HG03521 (cell line): ENCODE results near the gene TNFAIP2.

ENCODE experiments used
- ATAC-seq: cut with Tn5 transposase; IDR thresholded peaks from one replicate; pipeline ENCODE4 v1.9.1; 2021; ENCODE audit warnings: mild to moderate bottlenecking, moderate library complexity; ENCODE audit not compliant: unreplicated experiment

TNFAIP2 gene, protein sequence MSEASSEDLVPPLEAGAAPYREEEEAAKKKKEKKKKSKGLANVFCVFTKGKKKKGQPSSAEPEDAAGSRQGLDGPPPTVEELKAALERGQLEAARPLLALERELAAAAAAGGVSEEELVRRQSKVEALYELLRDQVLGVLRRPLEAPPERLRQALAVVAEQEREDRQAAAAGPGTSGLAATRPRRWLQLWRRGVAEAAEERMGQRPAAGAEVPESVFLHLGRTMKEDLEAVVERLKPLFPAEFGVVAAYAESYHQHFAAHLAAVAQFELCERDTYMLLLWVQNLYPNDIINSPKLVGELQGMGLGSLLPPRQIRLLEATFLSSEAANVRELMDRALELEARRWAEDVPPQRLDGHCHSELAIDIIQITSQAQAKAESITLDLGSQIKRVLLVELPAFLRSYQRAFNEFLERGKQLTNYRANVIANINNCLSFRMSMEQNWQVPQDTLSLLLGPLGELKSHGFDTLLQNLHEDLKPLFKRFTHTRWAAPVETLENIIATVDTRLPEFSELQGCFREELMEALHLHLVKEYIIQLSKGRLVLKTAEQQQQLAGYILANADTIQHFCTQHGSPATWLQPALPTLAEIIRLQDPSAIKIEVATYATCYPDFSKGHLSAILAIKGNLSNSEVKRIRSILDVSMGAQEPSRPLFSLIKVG

GRCh38 chr14:103122947-103123633 is at the start of gene TNFAIP2:
TNFAIP2 (plus strand) TSS chr14:103123461; CDS start chr14:103126458, 2,997 bp downstream.
- ATAC-seq, result no peak

DNA sequence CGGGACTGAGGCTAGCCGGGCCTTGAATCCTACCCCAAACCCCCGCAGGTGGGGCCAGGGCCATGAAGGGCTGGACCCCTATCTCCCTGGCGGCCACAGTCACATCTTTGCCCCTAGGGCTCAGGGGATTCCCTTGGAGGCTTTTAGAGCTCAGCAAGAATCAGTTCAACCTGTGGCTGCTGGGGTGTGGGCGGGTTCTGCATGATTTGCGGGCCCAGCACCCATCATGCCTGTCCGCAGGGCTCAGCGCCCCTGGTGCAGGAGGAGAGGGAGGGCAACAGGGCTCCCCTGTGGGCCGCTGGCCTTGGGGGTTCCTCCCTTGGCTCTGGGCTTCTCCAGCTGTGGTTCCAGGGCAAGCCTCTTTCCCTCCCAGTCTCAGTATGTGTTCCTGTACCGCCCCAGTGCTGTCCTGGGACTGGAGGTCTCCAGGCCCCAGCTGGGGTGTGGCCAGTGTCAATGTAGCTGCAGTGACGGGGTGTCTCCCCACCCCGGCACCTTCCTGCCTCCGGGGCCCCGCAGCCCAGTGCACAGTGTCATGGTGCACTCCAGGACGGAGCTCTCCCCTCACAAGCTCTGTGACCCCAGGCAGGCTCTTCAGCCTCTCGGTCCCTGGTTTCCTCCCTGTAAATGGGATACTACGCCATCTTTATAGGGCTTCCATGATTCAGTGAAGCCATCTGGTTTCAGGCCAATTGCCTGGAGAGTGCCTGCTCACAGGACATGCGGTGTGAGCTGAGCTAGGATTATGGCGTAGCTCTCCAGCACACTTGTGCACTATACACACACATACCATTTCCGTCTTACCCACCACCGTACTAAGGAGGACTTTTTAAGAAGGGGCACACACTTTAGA is 49.2 kb upstream of the TNFAIP2 start:
- no peak for ATAC-seq

- no peak for ATAC-seq
Measured at GRCh38 chr14:103074729-103075367, 48.4 kb upstream of the TNFAIP2 start.

DNA sequence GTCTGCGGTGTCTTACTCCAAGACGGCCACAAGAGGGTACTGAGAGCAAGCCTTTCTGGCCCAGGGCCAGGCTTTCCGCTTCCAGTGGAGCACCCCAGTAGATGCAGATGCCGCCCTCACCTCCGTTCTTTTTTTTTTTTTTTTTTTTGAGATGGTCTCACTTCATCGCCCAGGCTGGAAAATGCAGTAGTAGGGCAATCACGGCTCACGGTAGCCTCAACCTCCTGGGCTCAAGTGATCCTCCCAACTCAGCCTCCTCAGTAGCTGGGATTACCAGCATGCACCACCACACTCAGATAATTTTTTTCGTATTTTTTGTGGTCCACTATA is 44.9 kb upstream of the TNFAIP2 start:
- ATAC-seq, result peak; percentile 52

GRCh38 chr14:103078860-103079587 is 44.2 kb upstream of the TNFAIP2 start:
- ATAC-seq, result no peak

- ATAC-seq, result no peak
Measured at GRCh38 chr14:103081951-103082350, 41.3 kb upstream of the TNFAIP2 start.

DNA sequence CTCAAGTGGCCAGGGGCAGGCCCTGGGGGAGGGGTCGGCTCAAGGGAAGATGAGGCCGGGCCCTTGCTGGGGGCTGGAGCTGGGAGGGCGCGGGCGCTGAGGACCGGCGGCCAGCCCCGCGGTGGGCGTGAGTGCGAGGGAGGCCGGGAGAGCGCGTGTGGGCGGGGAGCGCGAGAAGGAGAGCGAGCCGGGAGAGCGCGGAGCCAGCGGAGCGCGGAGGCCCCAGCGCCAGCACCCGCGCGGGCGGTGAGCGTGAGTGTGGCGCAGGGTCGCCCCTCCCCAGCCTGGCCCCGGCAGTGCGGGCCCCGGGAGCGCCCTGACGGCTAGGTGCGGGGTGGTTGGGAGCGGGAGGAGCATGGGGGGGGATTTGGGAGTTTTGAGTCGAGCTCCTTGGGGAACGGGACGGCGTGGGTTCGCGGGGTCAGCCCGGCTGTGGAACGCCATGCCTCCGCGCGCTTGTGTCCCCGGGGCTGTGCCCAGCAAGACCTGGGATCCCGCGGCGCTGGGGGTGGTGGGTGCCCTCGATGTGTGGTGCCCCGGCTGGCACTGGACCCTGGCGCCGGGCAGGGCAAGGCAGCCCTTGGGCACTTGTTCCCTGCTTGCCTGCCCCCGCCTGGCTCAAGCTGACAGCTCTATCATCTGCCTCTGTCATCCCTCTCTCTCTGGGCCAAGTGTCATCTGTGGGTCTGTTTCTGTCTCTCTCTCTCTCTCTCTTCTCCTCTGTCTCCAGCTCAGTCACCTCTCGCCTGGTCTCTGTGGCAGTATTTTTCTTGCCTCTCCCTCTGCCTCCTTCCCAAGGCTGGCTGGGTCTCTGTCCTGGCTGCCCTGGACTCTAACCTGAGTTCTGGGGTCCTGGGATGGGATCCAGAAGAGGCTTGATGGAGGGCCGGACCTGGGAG is 39.0 kb upstream of the TNFAIP2 start, which contains the start of gene LBHD2:
Gene LBHD2 (plus strand): TSS at position 190 of the 899 bp plus-strand sequence. CDS start 1,803 bp downstream, outside the sequence.
- no peak for ATAC-seq

GRCh38 chr14:103085106-103086091 is 37.9 kb upstream of the TNFAIP2 start:
- no peak for ATAC-seq

DNA sequence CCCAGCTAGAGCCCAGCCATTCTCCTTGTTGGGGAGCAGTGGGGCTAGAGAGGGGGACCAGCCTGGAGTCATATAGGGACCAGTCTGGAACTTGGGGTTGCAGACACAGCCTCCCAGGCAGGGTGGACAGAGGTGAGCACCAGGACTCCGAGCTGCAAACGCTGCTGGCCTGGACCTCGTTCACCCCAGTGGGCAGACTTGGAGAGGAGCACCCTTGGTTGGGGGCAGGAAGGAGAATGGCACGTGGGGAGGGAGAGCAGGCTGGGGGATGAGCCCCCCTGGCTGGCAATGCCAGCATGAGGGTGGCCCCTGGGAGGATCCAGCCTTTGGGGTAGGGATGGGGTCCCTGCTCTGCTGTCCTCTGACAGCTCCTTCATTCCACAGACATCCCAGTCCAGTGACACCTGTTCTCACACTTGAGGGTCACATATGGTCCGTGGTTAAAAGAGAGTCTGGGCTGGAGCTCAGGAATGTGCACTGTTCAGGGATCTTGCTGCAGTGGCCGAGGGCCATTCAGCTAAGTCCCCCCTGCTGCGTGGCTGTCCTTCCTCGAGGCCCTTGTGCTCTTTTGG is 36.4 kb upstream of the TNFAIP2 start:
- no peak for ATAC-seq

DNA sequence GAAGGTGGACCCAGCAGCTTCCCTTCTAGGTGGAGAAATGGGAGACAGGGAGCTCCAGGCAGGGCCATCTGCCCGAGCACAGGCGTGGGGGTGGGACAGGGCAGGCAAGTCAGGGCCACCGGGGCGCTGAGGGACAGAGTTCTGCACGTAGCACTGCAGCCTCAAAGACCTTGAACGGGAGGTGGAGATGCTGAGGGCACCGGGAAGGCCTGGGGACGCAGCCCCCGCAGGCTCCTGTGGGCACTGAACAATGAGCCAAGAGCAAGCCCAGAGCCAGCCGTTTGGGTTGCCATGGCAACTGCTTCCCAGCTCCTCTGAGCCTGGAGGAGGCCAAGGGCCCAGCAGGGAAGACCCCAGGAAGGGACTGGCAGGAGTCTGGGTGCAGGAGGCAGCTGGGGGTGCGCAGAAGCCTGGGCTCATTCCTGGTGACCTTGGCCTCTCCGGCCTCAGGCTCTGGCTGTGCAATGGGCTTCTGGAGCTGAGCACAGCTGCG is 35.9 kb upstream of the TNFAIP2 start:
- no peak for ATAC-seq

DNA sequence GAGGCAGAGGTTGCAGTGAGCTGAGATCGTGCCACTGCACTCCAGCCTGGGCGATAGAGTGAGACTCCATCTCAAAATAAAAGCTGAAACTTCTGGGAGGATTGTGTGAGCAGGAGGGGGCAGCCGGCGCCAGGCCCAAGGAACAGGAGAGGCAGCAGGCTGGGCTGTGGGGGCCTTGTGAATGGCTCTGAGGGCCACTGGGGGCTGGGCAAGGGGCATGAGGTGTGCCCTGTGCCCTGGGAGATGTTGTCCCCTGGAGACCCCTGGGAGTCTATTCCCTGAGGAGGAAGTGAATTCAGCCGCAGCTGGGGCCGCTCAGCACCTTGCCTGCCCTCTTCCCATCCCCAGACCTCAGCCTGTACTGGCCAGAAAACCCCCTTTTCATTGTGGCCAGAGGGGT is 34.3 kb upstream of the TNFAIP2 start:
- ATAC-seq, result no peak

DNA sequence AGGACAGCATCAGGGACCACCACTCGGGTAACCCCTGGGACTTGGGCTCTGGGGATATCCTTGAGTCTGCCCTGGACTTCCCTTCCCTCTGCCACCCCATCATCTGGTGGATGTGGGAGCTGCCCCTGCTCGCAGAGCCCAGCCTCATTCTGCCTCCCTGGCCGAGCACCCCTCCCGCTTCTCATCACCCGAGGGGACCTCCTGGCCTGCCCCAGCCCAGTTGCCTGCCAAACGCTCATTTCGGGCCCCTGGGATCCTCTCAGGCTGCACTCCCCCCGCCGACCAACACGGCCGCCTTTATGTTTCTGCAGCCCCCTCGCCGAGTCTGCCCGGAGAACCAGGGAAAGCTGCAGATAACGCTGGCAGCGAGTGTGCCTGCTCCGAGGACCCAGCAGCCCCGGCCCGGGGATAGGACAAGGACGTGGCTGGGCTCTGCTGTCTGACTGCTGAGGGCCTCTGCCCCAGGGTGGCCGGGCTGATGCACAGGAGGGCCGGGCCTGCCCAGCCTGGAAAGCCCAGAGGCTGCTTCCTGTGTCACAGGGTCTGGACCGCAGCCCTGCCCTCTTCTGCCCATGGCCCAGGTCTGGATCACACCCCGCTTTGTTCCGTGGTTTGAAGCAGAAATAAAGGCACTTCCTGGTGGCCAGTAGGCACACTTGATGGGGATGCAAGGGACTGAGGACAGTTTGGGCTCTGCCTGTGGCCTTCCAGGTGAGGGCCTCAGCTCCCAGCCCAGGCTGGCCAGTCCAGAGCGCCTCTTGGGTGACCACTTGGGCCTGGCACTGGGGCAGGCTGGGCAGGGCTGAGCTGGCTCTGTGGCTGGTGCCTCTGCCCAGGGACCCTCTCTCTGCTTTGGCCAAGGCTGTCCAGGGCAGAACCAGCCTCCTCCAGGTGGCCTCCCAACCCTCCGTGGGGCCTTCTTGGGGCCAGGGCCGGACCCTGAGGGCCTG is 33.6 kb upstream of the TNFAIP2 start:
- ATAC-seq, result no peak

- no peak for ATAC-seq
Measured at GRCh38 chr14:103090481-103091020, 32.7 kb upstream of the TNFAIP2 start.

DNA sequence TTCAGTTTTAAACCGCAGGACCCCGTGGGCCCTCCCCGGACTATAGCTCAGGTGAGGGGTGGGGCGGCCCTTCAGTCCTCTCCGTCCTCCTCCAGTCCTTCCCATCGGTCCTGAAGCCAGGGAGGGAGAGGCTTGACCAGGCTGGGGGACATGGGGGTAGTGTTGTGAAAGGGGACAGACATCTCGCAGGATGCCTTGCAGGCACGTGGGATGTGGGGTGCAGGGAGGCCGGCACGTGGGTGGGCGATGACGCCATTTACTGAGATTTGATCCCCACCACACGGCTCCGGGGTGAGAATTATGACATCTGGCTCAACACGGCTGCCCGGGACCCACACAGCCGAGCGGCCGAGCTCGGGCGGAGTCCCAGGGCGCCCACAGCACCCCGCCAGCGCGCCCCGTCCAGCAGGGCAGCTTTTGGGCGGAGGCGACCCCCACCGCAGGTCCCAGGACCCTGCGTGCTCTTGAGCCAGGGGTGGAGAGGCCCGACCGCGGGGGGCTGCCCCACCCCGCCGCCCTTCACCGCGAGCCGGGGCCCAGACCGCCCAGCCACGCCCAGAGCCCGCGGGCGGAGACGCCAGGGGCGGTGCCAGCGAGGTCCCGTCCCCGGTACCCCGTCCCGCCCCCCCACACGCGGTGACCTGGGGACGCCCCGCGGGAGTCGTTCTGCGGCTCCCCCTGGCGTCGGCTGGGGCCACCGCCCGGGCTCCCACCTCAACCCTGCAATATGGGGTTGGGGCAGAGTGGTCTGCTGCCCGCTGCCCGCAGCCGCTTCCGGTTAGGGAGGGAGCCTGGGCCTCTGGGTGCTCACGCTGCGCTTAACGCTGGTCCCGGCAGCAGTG is 32.0 kb upstream of the TNFAIP2 start:
- ATAC-seq, result no peak

DNA sequence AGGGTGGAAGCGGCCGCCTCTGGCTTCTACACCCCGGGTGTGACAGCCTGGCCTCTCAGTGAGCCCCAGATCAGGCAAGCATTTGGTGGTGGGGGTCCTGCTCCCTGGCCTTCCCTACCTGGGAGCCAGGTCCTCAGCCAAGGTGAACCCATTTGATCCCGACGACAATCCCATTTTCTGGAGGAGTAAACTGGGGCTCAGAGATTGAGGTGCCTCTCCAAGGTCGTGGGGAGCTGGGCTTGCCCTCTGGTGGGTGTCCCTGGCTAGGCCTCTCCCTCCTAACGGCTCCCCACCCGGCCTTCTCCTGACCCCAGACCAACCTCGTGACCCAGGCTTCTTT is 31.4 kb upstream of the TNFAIP2 start:
- ATAC-seq, result no peak
